ENCODE measurements around the gene ERFL. TPM values are rescaled to one million over a fixed set of nuclear protein-coding genes. Genes with fewer than 3 reads are reported as not detected.

The ERFL gene
- total RNA-seq, 4 donors from 2014 or later: 0.94 to 1.7 (median 1.7) TPM; not detected in 1

DNA sequence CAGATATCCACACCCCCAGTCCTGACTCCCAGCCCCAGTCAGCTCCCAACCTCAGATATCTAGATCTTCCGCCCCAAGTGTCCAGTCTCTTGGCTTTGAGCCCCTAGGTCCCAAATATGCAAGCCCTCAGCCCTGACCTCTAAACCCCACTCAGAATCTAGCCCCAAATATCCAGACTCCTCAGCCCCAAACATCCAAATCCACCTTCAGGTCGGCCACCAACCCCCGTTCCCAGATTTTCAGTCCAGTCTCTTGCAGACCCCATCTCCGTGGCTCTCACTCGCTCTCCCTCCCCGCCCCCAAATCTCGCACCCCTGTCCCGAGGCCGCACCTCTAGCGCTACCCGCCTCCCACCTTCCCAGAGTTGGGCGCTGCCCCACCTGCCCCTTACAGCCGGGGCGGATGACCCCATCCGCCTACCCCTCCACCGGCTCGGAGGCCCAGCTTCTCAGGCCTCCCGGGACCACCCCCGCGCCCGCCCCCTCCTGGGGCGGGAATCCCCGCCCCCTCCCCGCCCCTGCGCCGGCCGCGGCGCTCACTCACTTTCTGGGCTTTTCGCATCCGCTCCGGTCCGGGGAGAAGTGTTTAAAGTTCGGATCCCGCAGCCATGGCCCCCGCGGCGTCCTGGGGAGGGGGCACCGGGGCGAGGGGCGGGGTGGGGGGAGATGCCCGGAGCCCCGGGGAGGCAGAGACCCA, 604 bp downstream of the ERFL start:
- TF ChIP-seq, protein P1, sequence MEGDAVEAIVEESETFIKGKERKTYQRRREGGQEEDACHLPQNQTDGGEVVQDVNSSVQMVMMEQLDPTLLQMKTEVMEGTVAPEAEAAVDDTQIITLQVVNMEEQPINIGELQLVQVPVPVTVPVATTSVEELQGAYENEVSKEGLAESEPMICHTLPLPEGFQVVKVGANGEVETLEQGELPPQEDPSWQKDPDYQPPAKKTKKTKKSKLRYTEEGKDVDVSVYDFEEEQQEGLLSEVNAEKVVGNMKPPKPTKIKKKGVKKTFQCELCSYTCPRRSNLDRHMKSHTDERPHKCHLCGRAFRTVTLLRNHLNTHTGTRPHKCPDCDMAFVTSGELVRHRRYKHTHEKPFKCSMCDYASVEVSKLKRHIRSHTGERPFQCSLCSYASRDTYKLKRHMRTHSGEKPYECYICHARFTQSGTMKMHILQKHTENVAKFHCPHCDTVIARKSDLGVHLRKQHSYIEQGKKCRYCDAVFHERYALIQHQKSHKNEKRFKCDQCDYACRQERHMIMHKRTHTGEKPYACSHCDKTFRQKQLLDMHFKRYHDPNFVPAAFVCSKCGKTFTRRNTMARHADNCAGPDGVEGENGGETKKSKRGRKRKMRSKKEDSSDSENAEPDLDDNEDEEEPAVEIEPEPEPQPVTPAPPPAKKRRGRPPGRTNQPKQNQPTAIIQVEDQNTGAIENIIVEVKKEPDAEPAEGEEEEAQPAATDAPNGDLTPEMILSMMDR (IDR thresholded peaks at IDR 0.05): no peak
- TF ChIP-seq POLR2A (IDR thresholded peaks at IDR 0.05): no peak
- H3K9me3 ChIP-seq: no peaks in the 10 kb centered on the region
- H3K4me1 ChIP-seq: peaks cover 0 to 26% (median 16%) of the 10 kb centered on the region in 4 donors
- DNase-seq: peak; percentile 50 to 71 (median 56)
- H3K36me3 ChIP-seq: no peaks in the 10 kb centered on the region
- peak overlapping the region; percentile 38 to 64 (median 54) for H3K4me3 ChIP-seq
- H3K27ac ChIP-seq: peak overlapping the region; percentile 1 to 80 (median 50)
- peaks cover 0 to 41% of the 10 kb centered on the region in 2 donors for H3K27me3 ChIP-seq

- Histone ChIP-seq H3K27ac (no peak overlapping the region), H3K9me3 (no peaks in the 10 kb centered on the region), H3K4me1 (peaks cover 0 to 25% (median 16%) of the 10 kb centered on the region in 4 donors), H3K36me3 (no peaks in the 10 kb centered on the region), H3K27me3 (peaks cover 0 to 49% of the 10 kb centered on the region in 2 donors), H3K4me3 (no peak overlapping the region)
- TF ChIP-seq POLR2A (IDR thresholded peaks at IDR 0.05): no peak
- TF ChIP-seq, protein P1 (IDR thresholded peaks at IDR 0.05): no peak
- no peak for DNase-seq
Measured at GRCh38 chr19:41926763-41927496, 1.3 kb downstream of the ERFL start.

DNA sequence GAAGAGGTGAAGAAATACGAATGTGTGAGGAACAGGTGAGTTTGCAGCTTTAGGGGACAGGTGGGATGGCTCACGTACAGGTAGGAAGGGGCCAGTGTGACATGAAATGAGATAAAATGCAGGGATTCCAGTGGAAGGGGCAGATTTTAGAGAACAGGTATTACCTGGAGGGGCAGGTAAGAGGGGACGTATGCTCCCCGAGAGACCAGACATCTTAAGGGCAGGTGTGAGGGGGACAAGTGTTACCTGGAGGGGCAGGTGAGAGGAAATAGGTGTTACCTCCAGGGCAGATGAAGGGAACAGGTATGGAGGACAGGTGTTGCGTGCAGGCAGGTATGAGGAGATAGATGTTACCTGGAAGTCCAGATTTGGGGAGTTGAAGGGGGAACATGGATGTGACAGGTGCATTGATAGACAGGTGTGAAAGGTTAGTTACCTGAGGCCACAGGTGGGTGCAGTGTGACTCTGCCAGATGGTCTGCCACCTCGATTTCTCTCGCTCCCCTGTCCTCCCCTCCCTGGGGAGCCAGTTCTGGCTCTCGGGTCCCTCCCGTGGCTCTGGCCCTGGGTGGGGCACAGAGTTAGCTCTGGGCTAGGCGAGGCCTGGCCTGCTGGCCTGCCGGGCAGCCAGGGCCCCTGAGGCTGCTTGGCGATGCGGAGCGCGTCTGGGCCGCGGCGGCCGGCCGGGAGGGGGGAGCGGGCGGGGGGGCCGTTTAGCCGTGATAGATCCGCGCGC, 2.1 kb downstream of the ERFL start:
- peaks cover 0 to 50% of the 10 kb centered on the region in 2 donors for H3K27me3 ChIP-seq
- H3K9me3 ChIP-seq: no peaks in the 10 kb centered on the region
- no peak overlapping the region for H3K4me3 ChIP-seq
- no peak overlapping the region for H3K27ac ChIP-seq
- peaks cover 0 to 25% (median 16%) of the 10 kb centered on the region in 4 donors for H3K4me1 ChIP-seq
- DNase-seq: no peak
- no peaks in the 10 kb centered on the region for H3K36me3 ChIP-seq
- TF ChIP-seq, protein P1 (IDR thresholded peaks at IDR 0.05): no peak
- TF ChIP-seq POLR2A (IDR thresholded peaks at IDR 0.05): no peak

GRCh38 chr19:41925208-41926003, 2.8 kb downstream of the ERFL start:
- Histone ChIP-seq H3K36me3 (no peaks in the 10 kb centered on the region), H3K9me3 (no peaks in the 10 kb centered on the region), H3K27me3 (peaks cover 0 to 45% of the 10 kb centered on the region in 2 donors), H3K27ac (no peak overlapping the region), H3K4me1 (peaks cover 0 to 25% (median 16%) of the 10 kb centered on the region in 4 donors), H3K4me3 (no peak overlapping the region)
- no peak for DNase-seq
- TF ChIP-seq, protein P1 (IDR thresholded peaks at IDR 0.05): no peak
- TF ChIP-seq POLR2A (IDR thresholded peaks at IDR 0.05): no peak

Data from Peyer's patch (tissue), 4 donors.